GM12878 (cell line): Measurements from ENCODE around the gene NOC2L. TPM values are rescaled to one million over a fixed set of nuclear protein-coding genes. Genes with fewer than 3 reads are reported as not detected.

Source experiments
- ATAC-seq: fragments of 200-7000 bp; cut with Tn5 transposase; 3 replicates; pipeline ENCODE4 v1.9.1; 2020; ENCODE audit warnings: mild to moderate bottlenecking, moderate library complexity
- BruUV-seq: library from RNA; stranded (reverse); fragments of 400-500 nt; replicated peaks from 2 replicates; lab custom pipeline; 2021; lab: Mats Ljungman, UMichigan
- CTCF ChIA-PET: fragments of 300-600 bp; sonication (Branson Sonifier 250); formaldehyde crosslinking; extraction: SDS; loops from one replicate; lab custom pipeline; 2021; ENCODE audit warnings: inconsistent platforms; lab: Yijun Ruan, JAX
- POLR2A ChIA-PET: fragments of 350-600 bp; formaldehyde crosslinking; extraction: SDS; loops from one replicate; lab custom pipeline; 2021; ENCODE audit warnings: inconsistent platforms; lab: Charles Lee
- RAD21 ChIA-PET: fragments of 300-600 bp; sonication (Branson Sonifier 250); formaldehyde crosslinking; loops from one replicate; lab custom pipeline; 2023; ENCODE audit warnings: antibody characterized with exemption; ENCODE audit not compliant: unreplicated experiment; lab: Charles Lee
- SMC1A ChIA-PET: fragments of 300-600 bp; sonication (Branson Sonifier 250); formaldehyde crosslinking; loops from one replicate; lab custom pipeline; 2023; ENCODE audit not compliant: unreplicated experiment, uncharacterized antibody; lab: Charles Lee
- DNase-seq: peaks from one replicate; pipeline ENCODE4 v3.0.0-alpha.2; 2011; ENCODE audit warnings: low read depth, low spot score
- FAIRE-seq: peaks from 3 replicates; lab custom pipeline; 2011; peaks lifted over from hg19 to GRCh38; lab: Jason Lieb, UNC
- H2AFZ ChIP-seq: 2 replicates; pipeline ENCODE4 v1.6.0; 2011; ENCODE audit warnings: low read depth, low read length, control low read depth; ENCODE audit not compliant: control insufficient read depth
- H3K27ac ChIP-seq: 2 replicates; pipeline ENCODE4 v1.5.1; 2011; ENCODE audit warnings: control low read depth; ENCODE audit not compliant: control insufficient read depth, insufficient read depth
- H3K27me3 ChIP-seq, 2 experiments: replicated peaks in 1 of 2; 2 replicates each; pipeline versions ENCODE4 v1.6.0 to v1.6.1; 2011; ENCODE audit warnings: low read length in 1 of 2; ENCODE audit not compliant: control insufficient read depth in 2 of 2, insufficient read depth in 2 of 2
- H3K36me3 ChIP-seq, 2 experiments: 2 replicates each; pipeline ENCODE4 v1.5.1; 2011; ENCODE audit warnings: low read length in 1 of 2; ENCODE audit not compliant: control insufficient read depth in 2 of 2, insufficient read depth in 2 of 2
- H3K4me1 ChIP-seq: 2 replicates; pipeline ENCODE4 v1.6.1; 2011; ENCODE audit warnings: mild to moderate bottlenecking, low read length, moderate library complexity, mixed read lengths; ENCODE audit not compliant: control insufficient read depth, insufficient read depth
- H3K4me2 ChIP-seq: 2 replicates; pipeline ENCODE4 v1.6.0; 2011; ENCODE audit warnings: control low read depth; ENCODE audit not compliant: control insufficient read depth, insufficient read depth
- H3K4me3 ChIP-seq: fragments of 200-600 bp; sonication (generic); 2 replicates; pipeline ENCODE4 v1.5.1; 2016
- H3K79me2 ChIP-seq: 2 replicates; pipeline ENCODE4 v1.6.0; 2011; ENCODE audit warnings: low read length; ENCODE audit not compliant: control insufficient read depth, insufficient read depth
- H3K9ac ChIP-seq: 2 replicates; pipeline ENCODE4 v1.8.0; 2011; ENCODE audit warnings: low read length, control low read depth, mixed read lengths; ENCODE audit not compliant: control insufficient read depth, insufficient read depth
- H3K9me3 ChIP-seq: replicated peaks from 3 replicates; pipeline ENCODE4 v1.5.1; 2011; ENCODE audit warnings: mild to moderate bottlenecking, low read length; ENCODE audit not compliant: control insufficient read depth, insufficient read depth
- H4K20me1 ChIP-seq: 2 replicates; pipeline ENCODE4 v1.6.0; 2011; ENCODE audit not compliant: control insufficient read depth, insufficient read depth
- BCL11A ChIP-seq: IDR thresholded peaks from 2 replicates; pipeline ENCODE4 v1.6.1; 2011; ENCODE audit warnings: low read depth, low read length
- BMI1 ChIP-seq: fragments of 450-650 bp; IDR thresholded peaks from 2 replicates; pipeline ENCODE4 v1.6.1; 2016; ENCODE audit warnings: mild to moderate bottlenecking, moderate library complexity, borderline replicate concordance
- BRCA1 ChIP-seq: IDR thresholded peaks from 2 replicates; pipeline ENCODE4 v1.6.1; 2011; ENCODE audit warnings: low read depth, low read length, improper control_type of control experiment
- ESRRA ChIP-seq: IDR thresholded peaks from 2 replicates; pipeline ENCODE4 v1.6.1; 2012; ENCODE audit warnings: mild to moderate bottlenecking, low read length, improper control_type of control experiment
- FOXM1 ChIP-seq: IDR thresholded peaks from 2 replicates; pipeline ENCODE4 v1.6.1; 2012; ENCODE audit warnings: low read depth, mild to moderate bottlenecking, inconsistent platforms, low read length, moderate library complexity
- HCFC1 ChIP-seq: fragments of 150-350 bp; IDR thresholded peaks from 2 replicates; pipeline ENCODE4 v1.6.1; 2014; ENCODE audit warnings: low read length
- IKZF2 ChIP-seq, 2 experiments: fragments of 450-650 bp; IDR thresholded peaks; 2 replicates each; pipeline ENCODE4 v1.6.1; 2017; ENCODE audit warnings: mild to moderate bottlenecking in 2 of 2, moderate library complexity in 2 of 2
- IRF4 ChIP-seq: IDR thresholded peaks from 2 replicates; pipeline ENCODE4 v1.6.1; 2011; ENCODE audit warnings: low read depth, low read length
- KAT2A ChIP-seq: conservative IDR thresholded peaks from 2 replicates; pipeline ENCODE4 v1.6.1; 2011; ENCODE audit warnings: low read depth, low read length; ENCODE audit not compliant: control insufficient read depth
- MEF2B ChIP-seq: fragments of 450-650 bp; IDR thresholded peaks from 2 replicates; pipeline ENCODE4 v1.6.1; 2018; ENCODE audit warnings: mild to moderate bottlenecking, moderate library complexity; ENCODE audit not compliant: partially characterized antibody, poor library complexity, severe bottlenecking
- MYC ChIP-seq: IDR thresholded peaks from 2 replicates; pipeline ENCODE4 v1.6.1; 2011; ENCODE audit warnings: mild to moderate bottlenecking, low read length, moderate library complexity, inconsistent platforms; ENCODE audit not compliant: insufficient read depth, insufficient replicate concordance, insufficient read length, severe bottlenecking
- NR2C1 ChIP-seq: fragments of 450-650 bp; IDR thresholded peaks from 2 replicates; pipeline ENCODE4 v1.6.1; 2017; ENCODE audit warnings: antibody characterized with exemption, mild to moderate bottlenecking, moderate library complexity
- STAT1 ChIP-seq: fragments of 450-650 bp; conservative IDR thresholded peaks from 2 replicates; pipeline ENCODE4 v1.6.1; 2014; ENCODE audit warnings: antibody characterized with exemption, mild to moderate bottlenecking
- ZNF592 ChIP-seq: fragments of 450-650 bp; IDR thresholded peaks from 2 replicates; pipeline ENCODE4 v1.6.1; 2017; ENCODE audit warnings: mild to moderate bottlenecking, moderate library complexity
- WGBS: methylation state at CpG from one replicate; pipeline ENCODE4 v1.1.6; 2016; ENCODE audit warnings: low lambda C conversion rate; ENCODE audit not compliant: insufficient replicate concordance, insufficient coverage; ENCODE audit errors: missing lambda C conversion rate; 5-methylcytosine and 5-hydroxymethylcytosine counted together
- in situ Hi-C: fragments of 300-500 bp; cut with MboI; formaldehyde crosslinking; loops from 9 replicates; pipeline ENCODE4 v1.14.3; 2018; ENCODE audit warnings: mixed read lengths
- intact Hi-C: fragments of 100-400 bp; cut with micrococcal nuclease; formaldehyde crosslinking; loops from one replicate; pipeline ENCODE4 v1.14.2; 2022; ENCODE audit not compliant: unreplicated experiment
- polyA plus RNA-seq, 11 experiments: library from polyadenylated mRNA; depleted of rRNA in 4 of 11; unstranded in 6 of 11; stranded (reverse) in 5 of 11; fragments of >200 nt; fragmentation: Nextera tagmentation in 4 of 11; fragmentation: Illumina TruSeq in 1 of 11; extraction: Ambion mirVana in 4 of 11; extraction: Trizol in 1 of 11; gene quantifications; 1 replicate in 1 of 11; 2 replicates in 10 of 11; pipeline versions ENCODE4 v1.2.1 to v1.2.3, GENCODE V29; 2011 to 2016; ENCODE audit warnings: inconsistent platforms in 2 of 11, missing spikeins in 2 of 11, low read depth in 1 of 11
- total RNA-seq, 4 experiments: library from RNA; depleted of rRNA in 3 of 4; stranded (reverse); fragments of >200 nt in 3 of 4; fragmentation: Illumina TruSeq in 1 of 4; extraction: Trizol in 1 of 4; gene quantifications; 2 replicates each; pipeline versions ENCODE4 v1.2.1 to v1.2.3, GENCODE V29; 2013 to 2021

Gene NOC2L
- total and polyA plus RNA-seq, 10 of the 15 experiments (the other 5 are each of a cell fraction or from before 2014, with no cell fraction given): 1.3 to 171 (median 64.3) TPM

- DNase-seq (no peak), FAIRE-seq (no peak), ATAC-seq (no peak)
- no TSS peak for BruUV-seq
- CTCF ChIA-PET: no interaction called here
- Histone ChIP-seq H3K4me2 (no peak overlapping the region), H2AFZ (no peak overlapping the region), H3K27ac (no peak overlapping the region), H3K4me3 (no peak overlapping the region), H3K79me2 (no peaks in the 10 kb centered on the region), H3K9me3 (no peaks in the 10 kb centered on the region), H3K4me1 (peaks cover 3% of the 10 kb centered on the region), H3K9ac (no peak overlapping the region), H3K36me3 (no peaks in the 10 kb centered on the region), H3K27me3 (no peaks in the 10 kb centered on the region; a peak in 3 of 4 replicates), H4K20me1 (no peaks in the 10 kb centered on the region)
- intact Hi-C loops (no loop called here), in situ Hi-C loops (no loop called here)
- SMC1A ChIA-PET: no interaction called here
- 49% methylated on average over 24 of the region's 29 CpGs for WGBS
- POLR2A ChIA-PET: no interaction called here
- TF ChIP-seq IRF4: no peak
- no peak for TF ChIP-seq BCL11A
- no peak for TF ChIP-seq BRCA1
- TF ChIP-seq HCFC1: no peak
- no peak for TF ChIP-seq STAT1
- RAD21 ChIA-PET: no interaction called here
Observed at GRCh38 chr1:910311-910880, 48.7 kb downstream of the NOC2L start.

GRCh38 chr1:909861-910310 is 49.2 kb downstream of the NOC2L start:
- Histone ChIP-seq H3K9me3 (no peaks in the 10 kb centered on the region), H3K27me3 (no peaks in the 10 kb centered on the region; a peak in 2 of 4 replicates), H3K4me3 (no peak overlapping the region), H3K9ac (no peak overlapping the region), H3K27ac (no peak overlapping the region), H3K79me2 (no peaks in the 10 kb centered on the region), H2AFZ (no peak overlapping the region), H4K20me1 (no peaks in the 10 kb centered on the region), H3K4me1 (peaks cover 7% of the 10 kb centered on the region), H3K4me2 (no peak overlapping the region), H3K36me3 (no peaks in the 10 kb centered on the region)
- BruUV-seq: no TSS peak
- RAD21 ChIA-PET: no interaction called here
- in situ Hi-C loops: no loop called here
- SMC1A ChIA-PET: no interaction called here
- POLR2A ChIA-PET: no interaction called here
- ATAC-seq (no peak), DNase-seq (no peak), FAIRE-seq (no peak)
- 50% methylated on average over 9 of the region's 53 CpGs for WGBS
- CTCF ChIA-PET: no interaction called here
- intact Hi-C loops: loop anchor here (5.0 to 10.0 kb wide), 2 partner anchors 32 to 155 kb away; no protein-coding TSS in a partner anchor
- no peak for TF ChIP-seq MYC
- no peak for TF ChIP-seq IKZF2 (IDR thresholded peaks at IDR 0.05)
- no peak for TF ChIP-seq KAT2A
- no peak for TF ChIP-seq BMI1
- TF ChIP-seq ESRRA: no peak
- TF ChIP-seq ZNF592: no peak
- TF ChIP-seq MEF2B: no peak
- TF ChIP-seq NR2C1: no peak
- no peak for TF ChIP-seq FOXM1
